ENCODE data around the gene TMPRSS11A.

Gene TMPRSS11A

GRCh38 chr4:67911638-67912037 is 51.7 kb downstream of the TMPRSS11A start:
- no peak for DNase-seq (ENCODE audit: extremely low spot score)
- TF ChIP-seq, protein P1, sequence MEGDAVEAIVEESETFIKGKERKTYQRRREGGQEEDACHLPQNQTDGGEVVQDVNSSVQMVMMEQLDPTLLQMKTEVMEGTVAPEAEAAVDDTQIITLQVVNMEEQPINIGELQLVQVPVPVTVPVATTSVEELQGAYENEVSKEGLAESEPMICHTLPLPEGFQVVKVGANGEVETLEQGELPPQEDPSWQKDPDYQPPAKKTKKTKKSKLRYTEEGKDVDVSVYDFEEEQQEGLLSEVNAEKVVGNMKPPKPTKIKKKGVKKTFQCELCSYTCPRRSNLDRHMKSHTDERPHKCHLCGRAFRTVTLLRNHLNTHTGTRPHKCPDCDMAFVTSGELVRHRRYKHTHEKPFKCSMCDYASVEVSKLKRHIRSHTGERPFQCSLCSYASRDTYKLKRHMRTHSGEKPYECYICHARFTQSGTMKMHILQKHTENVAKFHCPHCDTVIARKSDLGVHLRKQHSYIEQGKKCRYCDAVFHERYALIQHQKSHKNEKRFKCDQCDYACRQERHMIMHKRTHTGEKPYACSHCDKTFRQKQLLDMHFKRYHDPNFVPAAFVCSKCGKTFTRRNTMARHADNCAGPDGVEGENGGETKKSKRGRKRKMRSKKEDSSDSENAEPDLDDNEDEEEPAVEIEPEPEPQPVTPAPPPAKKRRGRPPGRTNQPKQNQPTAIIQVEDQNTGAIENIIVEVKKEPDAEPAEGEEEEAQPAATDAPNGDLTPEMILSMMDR (IDR thresholded peaks at IDR 0.05; ENCODE audit: control extremely low read depth, extremely low read depth, low read depth, missing control alignments): no peak
- CTCF ChIA-PET: interaction anchor here (0.9 to 4.2 kb wide), 13 partner anchors 9 to 364 kb away, joined by 3 to 19 read pairs (median 6); partner anchors contain the start of gene TMPRSS11D
- POLR2A ChIA-PET: no interaction called here

- CTCF ChIA-PET: interaction anchor here (0.7 to 4.2 kb wide), 13 partner anchors 9 to 363 kb away, joined by 3 to 19 read pairs (median 6); partner anchors contain the start of gene TMPRSS11D
- no peak for DNase-seq (ENCODE audit: extremely low spot score)
- TF ChIP-seq, protein P1 (IDR thresholded peaks at IDR 0.05; ENCODE audit: control extremely low read depth, extremely low read depth, low read depth, missing control alignments): no peak
- POLR2A ChIA-PET: no interaction called here
These were observed 52.2 kb downstream of the TMPRSS11A start for GRCh38 chr4:67911141-67911540.

DNA sequence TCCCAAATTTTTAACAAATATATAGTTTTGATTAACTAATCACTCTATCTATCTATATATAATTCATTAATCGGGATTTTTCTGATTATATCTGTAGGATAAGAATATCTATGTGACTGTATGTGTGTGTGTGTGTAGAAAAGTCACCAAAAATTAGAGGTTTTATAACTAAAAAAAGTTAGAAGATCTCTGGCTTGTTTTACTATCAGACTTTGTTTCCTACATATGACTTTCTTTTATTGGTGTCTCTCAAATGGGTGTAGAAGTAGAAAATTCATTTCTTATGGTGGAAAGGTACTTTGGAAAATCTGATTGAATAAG is 52.7 kb downstream of the TMPRSS11A start:
- CTCF ChIA-PET: interaction anchor here (0.9 to 4.2 kb wide), 10 partner anchors 10 to 363 kb away, joined by 3 to 19 read pairs (median 7); partner anchors contain the start of gene TMPRSS11D
- TF ChIP-seq, protein P1 (IDR thresholded peaks at IDR 0.05; ENCODE audit: control extremely low read depth, extremely low read depth, low read depth, missing control alignments): no peak
- POLR2A ChIA-PET: no interaction called here
- no peak for DNase-seq (ENCODE audit: extremely low spot score)

- no peak for DNase-seq (ENCODE audit: extremely low spot score)
- POLR2A ChIA-PET: no interaction called here
- TF ChIP-seq, protein P1 (IDR thresholded peaks at IDR 0.05; ENCODE audit: control extremely low read depth, extremely low read depth, low read depth, missing control alignments): peak; percentile 47
- CTCF ChIA-PET: interaction anchor here (0.9 to 4.2 kb wide), 8 partner anchors 12 to 365 kb away, joined by 3 to 19 read pairs (median 5); partner anchors contain the start of genes CENPC and TMPRSS11D
These were observed 53.2 kb downstream of the TMPRSS11A start for GRCh38 chr4:67909905-67910584.

GRCh38 chr4:67907650-67908049 is 55.6 kb downstream of the TMPRSS11A start:
- no peak for DNase-seq (ENCODE audit: extremely low spot score)
- POLR2A ChIA-PET: no interaction called here
- CTCF ChIA-PET: interaction anchor here (1.1 to 1.4 kb wide), 2 partner anchors 11 to 358 kb away, joined by 3 read pairs; no protein-coding TSS in a partner anchor
- TF ChIP-seq, protein P1 (IDR thresholded peaks at IDR 0.05; ENCODE audit: control extremely low read depth, extremely low read depth, low read depth, missing control alignments): no peak

GRCh38 chr4:67899096-67899495 is 64.2 kb downstream of the TMPRSS11A start:
- TF ChIP-seq, protein P1 (IDR thresholded peaks at IDR 0.05; ENCODE audit: control extremely low read depth, extremely low read depth, low read depth, missing control alignments): no peak
- ChIA-PET POLR2A (no interaction called here), CTCF (interaction anchor here (3.8 kb wide), 1 partner anchor 12 kb away, joined by 19 read pairs; no protein-coding TSS in a partner anchor)
- no peak for DNase-seq (ENCODE audit: extremely low spot score)
